NB4 (cell line): Measurements from ENCODE around the gene TMEM52.

Experiments
- MYC ChIP-seq: IDR thresholded peaks from 2 replicates; pipeline ENCODE4 v1.6.1; 2011; ENCODE audit warnings: low read depth, low read length
- POLR2A ChIP-seq: IDR thresholded peaks from 2 replicates; pipeline ENCODE4 v1.6.1; 2011; ENCODE audit warnings: mild to moderate bottlenecking; ENCODE audit not compliant: insufficient read length; ENCODE audit errors: extremely low read depth
- TF ChIP-seq, protein P1 (sequence below): IDR thresholded peaks from one replicate; pipeline ENCODE4 v1.5.1; 2012; ENCODE audit warnings: low read depth, low read length
- TF ChIP-seq, protein P2 (sequence below): IDR thresholded peaks from 2 replicates; pipeline ENCODE4 v1.6.1; 2011; ENCODE audit warnings: low read depth, low read length

DNA sequence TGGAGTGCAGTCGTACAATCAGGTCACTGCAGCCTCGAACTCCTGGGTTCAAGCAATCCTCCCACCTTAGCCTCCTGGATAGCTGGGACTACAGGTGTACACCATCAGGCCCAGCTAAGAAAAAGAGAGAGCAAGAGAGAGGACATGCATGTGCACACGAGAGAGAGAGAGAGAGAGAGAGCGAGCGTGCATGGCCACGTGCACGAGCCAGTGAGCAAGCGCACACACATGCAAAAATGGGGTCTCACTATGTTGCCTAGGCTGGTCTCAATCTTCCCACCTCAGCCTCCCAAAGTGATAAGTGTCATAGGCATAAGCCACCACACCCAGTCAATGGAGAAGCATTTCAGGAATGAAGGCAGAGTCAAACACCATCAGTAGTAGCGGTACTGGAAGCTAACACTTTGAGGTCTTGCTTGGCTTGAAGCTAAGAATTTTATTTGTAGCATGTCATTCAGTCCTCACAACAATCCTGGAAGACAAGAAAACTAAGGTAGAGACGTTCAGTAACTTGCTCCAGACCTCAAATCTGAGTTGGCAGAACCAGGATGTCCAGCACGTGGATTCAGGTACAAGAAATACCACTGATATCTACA lies 42.6 kb downstream of the TMEM52 start:
- TF ChIP-seq POLR2A (no peak), MYC (no peak)
- TF ChIP-seq, protein P1, sequence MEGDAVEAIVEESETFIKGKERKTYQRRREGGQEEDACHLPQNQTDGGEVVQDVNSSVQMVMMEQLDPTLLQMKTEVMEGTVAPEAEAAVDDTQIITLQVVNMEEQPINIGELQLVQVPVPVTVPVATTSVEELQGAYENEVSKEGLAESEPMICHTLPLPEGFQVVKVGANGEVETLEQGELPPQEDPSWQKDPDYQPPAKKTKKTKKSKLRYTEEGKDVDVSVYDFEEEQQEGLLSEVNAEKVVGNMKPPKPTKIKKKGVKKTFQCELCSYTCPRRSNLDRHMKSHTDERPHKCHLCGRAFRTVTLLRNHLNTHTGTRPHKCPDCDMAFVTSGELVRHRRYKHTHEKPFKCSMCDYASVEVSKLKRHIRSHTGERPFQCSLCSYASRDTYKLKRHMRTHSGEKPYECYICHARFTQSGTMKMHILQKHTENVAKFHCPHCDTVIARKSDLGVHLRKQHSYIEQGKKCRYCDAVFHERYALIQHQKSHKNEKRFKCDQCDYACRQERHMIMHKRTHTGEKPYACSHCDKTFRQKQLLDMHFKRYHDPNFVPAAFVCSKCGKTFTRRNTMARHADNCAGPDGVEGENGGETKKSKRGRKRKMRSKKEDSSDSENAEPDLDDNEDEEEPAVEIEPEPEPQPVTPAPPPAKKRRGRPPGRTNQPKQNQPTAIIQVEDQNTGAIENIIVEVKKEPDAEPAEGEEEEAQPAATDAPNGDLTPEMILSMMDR = no peak
- TF ChIP-seq, protein P2, sequence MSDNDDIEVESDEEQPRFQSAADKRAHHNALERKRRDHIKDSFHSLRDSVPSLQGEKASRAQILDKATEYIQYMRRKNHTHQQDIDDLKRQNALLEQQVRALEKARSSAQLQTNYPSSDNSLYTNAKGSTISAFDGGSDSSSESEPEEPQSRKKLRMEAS = no peak
